H9 (cell line): ENCODE measurements around the gene L3MBTL4. TPM values are rescaled to one million over a fixed set of nuclear protein-coding genes. Genes with fewer than 3 reads are reported as not detected.

Experiments used
- DNase-seq: peaks from one replicate; pipeline ENCODE4 v3.0.0-alpha.2; 2017
- H2AFZ ChIP-seq: one replicate; pipeline ENCODE4 v1.6.1; 2013; ENCODE audit warnings: mild to moderate bottlenecking, low read length, control low read depth, moderate library complexity
- H2AK5ac ChIP-seq: 2 replicates; pipeline ENCODE4 v1.6.1; 2013; ENCODE audit warnings: low read length, control low read depth, mixed read lengths; ENCODE audit not compliant: insufficient read length
- H2BK120ac ChIP-seq: one replicate; pipeline ENCODE4 v1.6.1; 2013; ENCODE audit warnings: low read depth, mild to moderate bottlenecking, low read length, control low read depth, inconsistent platforms; ENCODE audit not compliant: poor library complexity, severe bottlenecking
- H2BK12ac ChIP-seq: 2 replicates; pipeline ENCODE4 v1.6.1; 2013; ENCODE audit warnings: low read length, control low read depth, mixed read lengths, low read depth; ENCODE audit not compliant: insufficient read length
- H2BK15ac ChIP-seq: 2 replicates; pipeline ENCODE4 v1.6.1; 2013; ENCODE audit warnings: low read depth, low read length, control low read depth
- H2BK20ac ChIP-seq: one replicate; pipeline ENCODE4 v1.6.1; 2013; ENCODE audit warnings: low read depth, mild to moderate bottlenecking, low read length, control low read depth, inconsistent platforms; ENCODE audit not compliant: poor library complexity, severe bottlenecking
- H2BK5ac ChIP-seq: 2 replicates; pipeline ENCODE4 v1.6.1; 2013; ENCODE audit warnings: low read length, control low read depth, mixed read lengths; ENCODE audit not compliant: insufficient read length
- H3K14ac ChIP-seq: 2 replicates; pipeline ENCODE4 v1.6.1; 2013; ENCODE audit warnings: low read length, control low read depth; ENCODE audit not compliant: insufficient read depth
- H3K18ac ChIP-seq: 2 replicates; pipeline ENCODE4 v1.6.1; 2013; ENCODE audit warnings: low read depth, mild to moderate bottlenecking, mixed read lengths, low read length, control low read depth; ENCODE audit not compliant: insufficient read length
- H3K23ac ChIP-seq: 2 replicates; pipeline ENCODE4 v1.6.1; 2013; ENCODE audit warnings: low read length, control low read depth, mixed read lengths, low read depth; ENCODE audit not compliant: insufficient read length
- H3K23me2 ChIP-seq: 2 replicates; pipeline ENCODE4 v1.6.1; 2013; ENCODE audit warnings: low read depth, mild to moderate bottlenecking, mixed read lengths, low read length, control low read depth; ENCODE audit not compliant: insufficient read length, poor library complexity, severe bottlenecking
- H3K27ac ChIP-seq: 2 replicates; pipeline ENCODE4 v1.5.1; 2013; ENCODE audit warnings: low read length, control low read depth, mixed read lengths, low read depth; ENCODE audit not compliant: insufficient read length
- H3K27me3 ChIP-seq: 2 replicates; pipeline ENCODE4 v1.6.1; 2013; ENCODE audit warnings: low read length, control low read depth, inconsistent platforms; ENCODE audit not compliant: insufficient read depth
- H3K4ac ChIP-seq: 2 replicates; pipeline ENCODE4 v1.6.1; 2013; ENCODE audit warnings: low read depth, mild to moderate bottlenecking, control low read depth, inconsistent platforms, low read length, moderate library complexity
- H3K4me1 ChIP-seq: 2 replicates; pipeline ENCODE4 v1.6.1; 2013; ENCODE audit warnings: low read length, control low read depth, inconsistent platforms; ENCODE audit not compliant: insufficient read depth
- H3K4me2 ChIP-seq: 2 replicates; pipeline ENCODE4 v1.6.1; 2013; ENCODE audit warnings: low read length, control low read depth, mixed read lengths; ENCODE audit not compliant: insufficient read length, insufficient read depth
- H3K56ac ChIP-seq: 2 replicates; pipeline ENCODE4 v1.6.1; 2013; ENCODE audit warnings: low read depth, mild to moderate bottlenecking, mixed read lengths, low read length, control low read depth; ENCODE audit not compliant: insufficient read length
- H3K79me1 ChIP-seq: 2 replicates; pipeline ENCODE4 v1.6.1; 2013; ENCODE audit warnings: low read depth, mild to moderate bottlenecking, moderate library complexity, low read length, control low read depth, inconsistent platforms; ENCODE audit not compliant: insufficient read depth, poor library complexity, severe bottlenecking
- H3K79me2 ChIP-seq: 2 replicates; pipeline ENCODE4 v1.6.1; 2013; ENCODE audit warnings: low read length, control low read depth, inconsistent platforms; ENCODE audit not compliant: insufficient read depth
- H3K9ac ChIP-seq: 2 replicates; pipeline ENCODE4 v1.6.1; 2013; ENCODE audit warnings: low read length, control low read depth, mixed read lengths; ENCODE audit not compliant: insufficient read length; ENCODE audit errors: extremely low read depth
- H3K9me3 ChIP-seq: one replicate; pipeline ENCODE4 v1.6.1; 2013; ENCODE audit warnings: low read depth, low read length, inconsistent platforms; ENCODE audit not compliant: control insufficient read depth
- H3T11ph ChIP-seq: one replicate; pipeline ENCODE4 v1.6.1; 2013; ENCODE audit warnings: mild to moderate bottlenecking, low read length, control low read depth, inconsistent platforms
- H4K20me1 ChIP-seq: one replicate; pipeline ENCODE4 v1.6.1; 2013; ENCODE audit not compliant: control insufficient read depth, insufficient read length, insufficient read depth
- H4K5ac ChIP-seq: 2 replicates; pipeline ENCODE4 v1.6.1; 2013; ENCODE audit warnings: low read depth, mild to moderate bottlenecking, mixed read lengths, low read length, control low read depth; ENCODE audit not compliant: insufficient read length
- H4K8ac ChIP-seq: replicated peaks from 2 replicates; pipeline ENCODE4 v1.6.1; 2013; ENCODE audit warnings: low read length, control low read depth, mixed read lengths, low read depth; ENCODE audit not compliant: insufficient read length
- H4K91ac ChIP-seq: 2 replicates; pipeline ENCODE4 v1.6.1; 2013; ENCODE audit warnings: low read depth, mild to moderate bottlenecking, moderate library complexity, mixed read lengths, low read length, control low read depth; ENCODE audit not compliant: insufficient read length
- H3K27ac Mint-ChIP-seq, 3 experiments: 2 replicates in 2 of 3; 3 replicates in 1 of 3; pipeline ENCODE4 v1.8.0; 2020 to 2021; ENCODE audit warnings: mixed read lengths in 3 of 3, mild to moderate bottlenecking in 1 of 3, moderate library complexity in 1 of 3
- H3K27me3 Mint-ChIP-seq: 2 replicates; pipeline ENCODE4 v1.8.0; 2021; ENCODE audit warnings: low read depth, mild to moderate bottlenecking, moderate library complexity, mixed read lengths
- H3K36me3 Mint-ChIP-seq, 3 experiments: 2 replicates in 2 of 3; 3 replicates in 1 of 3; pipeline ENCODE4 v1.8.0; 2020 to 2021; ENCODE audit warnings: low read depth in 3 of 3, mixed read lengths in 3 of 3; ENCODE audit not compliant: insufficient read depth in 1 of 3
- H3K4me1 Mint-ChIP-seq, 2 experiments: 2 replicates each; pipeline ENCODE4 v1.8.0; 2020; ENCODE audit warnings: mixed read lengths in 2 of 2
- H3K4me3 Mint-ChIP-seq, 2 experiments: 2 replicates in 1 of 2; 3 replicates in 1 of 2; pipeline ENCODE4 v1.8.0; 2020 to 2021; ENCODE audit warnings: mild to moderate bottlenecking in 2 of 2, mixed read lengths in 2 of 2, moderate library complexity in 1 of 2
- H3K9me3 Mint-ChIP-seq, 2 experiments: 2 replicates in 1 of 2; 3 replicates in 1 of 2; pipeline ENCODE4 v1.8.0; 2020; ENCODE audit warnings: mild to moderate bottlenecking in 2 of 2, mixed read lengths in 2 of 2, moderate library complexity in 1 of 2
- CTCF ChIP-seq: fragments of 200-600 bp; sonication (generic); conservative IDR thresholded peaks from 3 replicates; pipeline ENCODE4 v1.8.0; 2021; ENCODE audit warnings: antibody characterized with exemption, mild to moderate bottlenecking
- WGBS: extraction: QIAGEN DNeasy Blood & Tissue Kit; methylation state at CpG from one replicate; pipeline ENCODE4 v1.1.7; 2013; ENCODE audit warnings: missing lambda C conversion rate, low lambda C conversion rate, mixed read lengths; ENCODE audit not compliant: insufficient read length; ENCODE audit errors: extremely low coverage; 5-methylcytosine and 5-hydroxymethylcytosine counted together
- total RNA-seq: library from RNA; stranded (reverse); gene quantifications from 2 replicates; pipeline ENCODE4 v1.2.1, GENCODE V29; 2021

Gene L3MBTL4
- total RNA-seq, 1 experiment from 2014 or later, result 1.9 TPM

- no peak overlapping the region for H4K5ac ChIP-seq
- TF ChIP-seq CTCF, result no peak
- WGBS, result no CpG with 5 or more reads among the region's 2 CpGs
- H3K4me2 ChIP-seq, result no peak overlapping the region
- no peak overlapping the region for H2BK5ac ChIP-seq
- no peaks in the 10 kb centered on the region for H3K23me2 ChIP-seq
- H2BK120ac ChIP-seq, result no peak overlapping the region
- H3K9me3 Mint-ChIP-seq, result peaks cover 6 to 7% of the 10 kb centered on the region in 2 experiments; a peak in 3 of 5 replicates
- no peaks in the 10 kb centered on the region for H3K79me1 ChIP-seq
- H2BK15ac ChIP-seq, result no peak overlapping the region
- no peaks in the 10 kb centered on the region for H3K27me3 ChIP-seq
- H4K91ac ChIP-seq, result no peak overlapping the region
- peaks cover 2% of the 10 kb centered on the region; the same call in 1 of the 2 replicates for H3K27me3 Mint-ChIP-seq
- peaks cover 0 to 5% (median 0%) of the 10 kb centered on the region in 3 experiments; a peak in 2 of 7 replicates for H3K36me3 Mint-ChIP-seq
- no peaks in the 10 kb centered on the region for H3K79me2 ChIP-seq
- DNase-seq, result no peak
- no peaks in the 10 kb centered on the region for H3K4me1 ChIP-seq
- no peak overlapping the region for H3K18ac ChIP-seq
- H2BK20ac ChIP-seq, result no peak overlapping the region
- H3K9me3 ChIP-seq, result no peaks in the 10 kb centered on the region
- no peak overlapping the region for H3K4ac ChIP-seq
- no peak overlapping the region for H3K9ac ChIP-seq
- H4K20me1 ChIP-seq, result no peaks in the 10 kb centered on the region
- no peak overlapping the region for H3K14ac ChIP-seq
- no peak overlapping the region for H3K56ac ChIP-seq
- H3K27ac Mint-ChIP-seq, result no peak overlapping the region
- no peaks in the 10 kb centered on the region for H3K4me1 Mint-ChIP-seq
- no peak overlapping the region for H3K4me3 Mint-ChIP-seq
- H4K8ac ChIP-seq, result no peak overlapping the region
- no peak overlapping the region for H3K23ac ChIP-seq
- H3K27ac ChIP-seq, result no peak overlapping the region
- H2AFZ ChIP-seq, result no peak overlapping the region
- H2AK5ac ChIP-seq, result no peak overlapping the region
- no peak overlapping the region for H2BK12ac ChIP-seq
- no peak overlapping the region for H3T11ph ChIP-seq
Observed at GRCh38 chr18:5930789-5931188, 483.9 kb downstream of the L3MBTL4 start.
